Measurements from ENCODE around the gene RHOD. TPM values are rescaled to one million over a fixed set of nuclear protein-coding genes. Genes with fewer than 3 reads are reported as not detected.

Gene RHOD
- total and polyA plus RNA-seq, 2 of the 8 experiments (the other 6 are each of a cell fraction or from before 2014, with no cell fraction given), result 12.1 to 17.6 TPM

GRCh38 chr11:67099831-67100324, 43.2 kb downstream of the RHOD start (continued):
- TF ChIP-seq CHD7 (IDR thresholded peaks at IDR 0.05; ENCODE audit: insufficient replicate concordance, low read length) (no peak), CTBP2 (IDR thresholded peaks at IDR 0.05; ENCODE audit: borderline replicate concordance, insufficient read depth, insufficient read length, low read length) (no peak), SIN3A (conservative IDR thresholded peaks at IDR 0.05 in 1 of 2, IDR thresholded peaks at IDR 0.05 in 1 of 2; ENCODE audit: low read depth in 1 of 2, low read length in 2 of 2) (no peak), JUN (IDR thresholded peaks at IDR 0.05; ENCODE audit: low read depth, low read length) (no peak), E2F6 (IDR thresholded peaks at IDR 0.05) (no peak), POLR2A (IDR thresholded peaks at IDR 0.05; ENCODE audit: control extremely low read depth in 1 of 2, low read depth in 2 of 2, low read length in 2 of 2) (no peak), CBX8 (IDR thresholded peaks at IDR 0.05; ENCODE audit: borderline replicate concordance, low read depth, low read length) (no peak), RNF2 (IDR thresholded peaks at IDR 0.05; ENCODE audit: borderline replicate concordance, low read depth, low read length, missing control alignments, poor library complexity, severe bottlenecking) (no peak), SP4 (IDR thresholded peaks at IDR 0.05; ENCODE audit: low read length) (no peak), KDM5A (IDR thresholded peaks at IDR 0.05; ENCODE audit: low read length) (no peak), ASH2L (IDR thresholded peaks at IDR 0.05; ENCODE audit: low read length) (no peak)

Data from H1 (cell line).